ENCODE measurements around the gene HIVEP3.

HIVEP3 gene

DNA sequence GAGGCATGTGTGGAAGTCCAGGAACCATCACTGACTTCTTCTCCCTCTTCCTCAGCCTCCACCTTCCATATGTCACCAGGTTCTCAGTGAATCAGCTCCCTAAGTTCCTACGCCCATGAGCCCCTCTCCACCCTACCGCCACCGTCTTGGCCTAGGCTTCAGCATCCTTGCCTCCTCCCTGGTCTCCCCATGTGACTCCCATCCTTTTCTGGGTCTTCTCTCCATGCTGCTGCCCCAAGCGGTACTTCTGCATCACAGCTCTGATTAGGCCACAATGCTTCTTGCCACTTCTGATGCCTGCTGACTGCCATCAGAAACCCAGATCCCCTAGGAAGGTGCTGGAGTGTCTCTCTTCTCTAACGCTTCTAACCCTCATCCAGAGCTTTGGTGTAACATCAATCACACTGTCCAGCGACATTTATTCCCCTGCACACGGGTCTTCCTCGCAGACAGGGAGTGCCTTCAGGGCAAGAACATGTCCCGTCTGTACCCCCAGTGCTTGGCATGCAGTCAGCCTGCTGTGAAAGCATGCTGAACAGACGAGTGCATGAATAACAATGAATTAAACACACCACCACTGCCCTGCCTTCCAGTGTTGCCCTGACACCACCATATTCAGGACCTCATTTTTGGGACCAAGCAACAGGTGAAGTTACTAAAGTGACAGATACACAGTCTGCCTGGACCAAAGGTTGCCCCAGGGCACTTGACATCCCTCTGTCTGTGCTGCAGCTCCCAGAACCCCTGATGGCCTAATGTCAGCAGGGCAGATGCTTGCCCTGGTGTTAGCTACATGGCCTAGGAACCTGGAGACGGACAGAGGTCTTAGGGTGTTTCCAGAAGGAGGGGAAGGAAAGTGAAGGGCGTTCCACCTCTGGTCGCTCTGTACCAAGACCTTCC, 275.6 kb downstream of the HIVEP3 start:
- Histone ChIP-seq H3K9me3 (ENCODE audit: insufficient read depth, low read depth, low read length) (no peaks in the 10 kb centered on the region), H4K20me1 (ENCODE audit: insufficient read depth, low read length, poor library complexity, severe bottlenecking) (no peaks in the 10 kb centered on the region), H3K36me3 (ENCODE audit: insufficient read depth, low read length) (no peaks in the 10 kb centered on the region), H3F3A (ENCODE audit: low read depth) (no peaks in the 10 kb centered on the region), H3K4me3 (ENCODE audit: low read length, poor library complexity, severe bottlenecking) (no peak overlapping the region), H3K4me2 (ENCODE audit: low read depth, low read length, poor library complexity, severe bottlenecking) (no peak overlapping the region), H2AFZ (ENCODE audit: low read length) (no peak overlapping the region), H3K27me3 (ENCODE audit: insufficient read depth, low read length, poor library complexity, severe bottlenecking) (no peaks in the 10 kb centered on the region), H3K4me1 (ENCODE audit: insufficient read depth, low read length, poor library complexity, severe bottlenecking) (peaks cover 9% of the 10 kb centered on the region), H3K79me2 (ENCODE audit: insufficient read depth, low read length) (no peaks in the 10 kb centered on the region), H3K9ac (ENCODE audit: low read depth, low read length, poor library complexity, severe bottlenecking) (no peak overlapping the region), H3K9me2 (replicated peaks; ENCODE audit: low read depth, low read length) (no peaks in the 10 kb centered on the region)
- no peak for TF ChIP-seq EZH2phosphoT487 (IDR thresholded peaks at IDR 0.05; ENCODE audit: borderline replicate concordance)
- TF ChIP-seq, protein P1, sequence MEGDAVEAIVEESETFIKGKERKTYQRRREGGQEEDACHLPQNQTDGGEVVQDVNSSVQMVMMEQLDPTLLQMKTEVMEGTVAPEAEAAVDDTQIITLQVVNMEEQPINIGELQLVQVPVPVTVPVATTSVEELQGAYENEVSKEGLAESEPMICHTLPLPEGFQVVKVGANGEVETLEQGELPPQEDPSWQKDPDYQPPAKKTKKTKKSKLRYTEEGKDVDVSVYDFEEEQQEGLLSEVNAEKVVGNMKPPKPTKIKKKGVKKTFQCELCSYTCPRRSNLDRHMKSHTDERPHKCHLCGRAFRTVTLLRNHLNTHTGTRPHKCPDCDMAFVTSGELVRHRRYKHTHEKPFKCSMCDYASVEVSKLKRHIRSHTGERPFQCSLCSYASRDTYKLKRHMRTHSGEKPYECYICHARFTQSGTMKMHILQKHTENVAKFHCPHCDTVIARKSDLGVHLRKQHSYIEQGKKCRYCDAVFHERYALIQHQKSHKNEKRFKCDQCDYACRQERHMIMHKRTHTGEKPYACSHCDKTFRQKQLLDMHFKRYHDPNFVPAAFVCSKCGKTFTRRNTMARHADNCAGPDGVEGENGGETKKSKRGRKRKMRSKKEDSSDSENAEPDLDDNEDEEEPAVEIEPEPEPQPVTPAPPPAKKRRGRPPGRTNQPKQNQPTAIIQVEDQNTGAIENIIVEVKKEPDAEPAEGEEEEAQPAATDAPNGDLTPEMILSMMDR (conservative IDR thresholded peaks at IDR 0.05; ENCODE audit: low read length), result no peak

GRCh38 chr1:41641941-41642527, 276.7 kb downstream of the HIVEP3 start:
- H3K9ac ChIP-seq (ENCODE audit: low read depth, low read length, poor library complexity, severe bottlenecking), result no peak overlapping the region

DNA sequence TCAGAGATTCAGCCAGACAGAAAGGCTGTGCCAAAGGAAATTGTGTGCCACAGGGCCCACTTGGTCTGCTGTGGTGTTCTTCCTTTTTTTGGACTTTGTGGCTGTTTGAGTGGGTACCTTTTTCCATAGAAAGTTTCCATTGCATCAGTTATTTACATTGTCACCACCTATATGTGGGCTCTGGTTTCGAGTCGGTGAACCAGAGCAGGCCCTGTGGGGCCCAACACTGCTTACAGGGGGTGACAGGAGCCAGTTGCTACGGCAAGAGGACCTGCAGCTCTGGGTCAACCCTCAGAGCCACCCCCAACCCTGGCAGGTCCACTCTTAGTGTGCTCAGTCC, 277.3 kb downstream of the HIVEP3 start:
- Histone ChIP-seq H3F3A (ENCODE audit: low read depth) (no peaks in the 10 kb centered on the region), H3K79me2 (ENCODE audit: insufficient read depth, low read length) (no peaks in the 10 kb centered on the region), H3K36me3 (ENCODE audit: insufficient read depth, low read length) (no peaks in the 10 kb centered on the region), H3K9me3 (ENCODE audit: insufficient read depth, low read depth, low read length) (no peaks in the 10 kb centered on the region), H3K4me2 (ENCODE audit: low read depth, low read length, poor library complexity, severe bottlenecking) (no peak overlapping the region), H3K27me3 (ENCODE audit: insufficient read depth, low read length, poor library complexity, severe bottlenecking) (no peaks in the 10 kb centered on the region), H2AFZ (ENCODE audit: low read length) (no peak overlapping the region), H4K20me1 (ENCODE audit: insufficient read depth, low read length, poor library complexity, severe bottlenecking) (no peaks in the 10 kb centered on the region), H3K4me1 (ENCODE audit: insufficient read depth, low read length, poor library complexity, severe bottlenecking) (peaks cover 9% of the 10 kb centered on the region), H3K9me2 (replicated peaks; ENCODE audit: low read depth, low read length) (no peaks in the 10 kb centered on the region), H3K4me3 (ENCODE audit: low read length, poor library complexity, severe bottlenecking) (no peak overlapping the region), H3K9ac (ENCODE audit: low read depth, low read length, poor library complexity, severe bottlenecking) (no peak overlapping the region)
- TF ChIP-seq EZH2phosphoT487 (IDR thresholded peaks at IDR 0.05; ENCODE audit: borderline replicate concordance), result no peak
- TF ChIP-seq, protein P1 (conservative IDR thresholded peaks at IDR 0.05; ENCODE audit: low read length), result no peak

More at GRCh38 chr1:41641941-41642527, 276.7 kb downstream of the HIVEP3 start:
- Histone ChIP-seq H3K4me3 (ENCODE audit: low read length, poor library complexity, severe bottlenecking) (no peak overlapping the region), H2AFZ (ENCODE audit: low read length) (no peak overlapping the region), H4K20me1 (ENCODE audit: insufficient read depth, low read length, poor library complexity, severe bottlenecking) (no peaks in the 10 kb centered on the region), H3K36me3 (ENCODE audit: insufficient read depth, low read length) (no peaks in the 10 kb centered on the region), H3K4me1 (ENCODE audit: insufficient read depth, low read length, poor library complexity, severe bottlenecking) (peaks cover 9% of the 10 kb centered on the region), H3K79me2 (ENCODE audit: insufficient read depth, low read length) (no peaks in the 10 kb centered on the region), H3K9me2 (replicated peaks; ENCODE audit: low read depth, low read length) (no peaks in the 10 kb centered on the region), H3K9me3 (ENCODE audit: insufficient read depth, low read depth, low read length) (no peaks in the 10 kb centered on the region), H3K27me3 (ENCODE audit: insufficient read depth, low read length, poor library complexity, severe bottlenecking) (no peaks in the 10 kb centered on the region), H3F3A (ENCODE audit: low read depth) (no peaks in the 10 kb centered on the region), H3K4me2 (ENCODE audit: low read depth, low read length, poor library complexity, severe bottlenecking) (no peak overlapping the region)
- TF ChIP-seq, protein P1 (conservative IDR thresholded peaks at IDR 0.05; ENCODE audit: low read length), result no peak
- TF ChIP-seq EZH2phosphoT487 (IDR thresholded peaks at IDR 0.05; ENCODE audit: borderline replicate concordance), result no peak

Measured in Loucy (cell line).